HCT116 (cell line): ENCODE results near the gene RBMS1. TPM values are rescaled to one million over a fixed set of nuclear protein-coding genes. Genes with fewer than 3 reads are reported as not detected.

Experiments
- ATAC-seq: fragments of 200-7000 bp; cut with Tn5 transposase; 2 replicates; pipeline ENCODE4 v1.9.1; 2020; ENCODE audit warnings: mild to moderate bottlenecking, moderate library complexity
- BruUV-seq: library from RNA; stranded (reverse); fragments of 400-500 nt; replicated peaks from 2 replicates; lab custom pipeline; 2021; lab: Mats Ljungman, UMichigan
- CTCF ChIA-PET: fragments of 300-600 bp; sonication (Branson Sonifier 250); formaldehyde crosslinking; loops from one replicate; lab custom pipeline; 2021; ENCODE audit warnings: antibody characterized with exemption; lab: Charles Lee
- POLR2A ChIA-PET: fragments of 300-600, 350-600 bp; sonication (Branson Sonifier 250); formaldehyde crosslinking; loops from one replicate; lab custom pipeline; 2021; ENCODE audit warnings: antibody characterized with exemption; lab: Charles Lee
- RAD21 ChIA-PET, 2 experiments: fragments of 300-600 bp; sonication (Branson Sonifier 250); formaldehyde crosslinking; loops; one replicate each; lab custom pipeline; 2023; ENCODE audit warnings: low total read pairs in 2 of 2; ENCODE audit not compliant: uncharacterized antibody in 2 of 2, unreplicated experiment in 2 of 2, low non-redundant PET in 1 of 2; lab: Charles Lee
- DNase-seq: peaks from one replicate; pipeline ENCODE4 v3.0.0-alpha.2; 2010; ENCODE audit warnings: low read depth, low spot score
- H2AFZ ChIP-seq: fragments of 200-600 bp; shearing (Covaris generic), sonication (generic); 2 replicates; pipeline ENCODE4 v1.6.1; 2017; ENCODE audit warnings: low read depth, mixed run types, mixed read lengths, antibody characterized with exemption, low read length; ENCODE audit not compliant: poor library complexity, severe bottlenecking
- H3K27ac ChIP-seq: 2 replicates; pipeline ENCODE4 v1.5.1; 2012; ENCODE audit warnings: low read depth, low read length
- H3K27me3 ChIP-seq: fragments of 200-600 bp; sonication (generic); 2 replicates; pipeline ENCODE4 v1.6.1; 2016; ENCODE audit warnings: mixed run types, low read length, mixed read lengths; ENCODE audit not compliant: insufficient read depth
- H3K36me3 ChIP-seq, 2 experiments: fragments of 200-500 bp in 1 of 2; fragments of 200-600 bp in 1 of 2; sonication (Bioruptor generic) in 1 of 2; sonication (generic) in 1 of 2; 2 replicates each; pipeline versions ENCODE4 v1.5.1 to v1.6.1; 2014 to 2016; ENCODE audit warnings: low read length in 2 of 2, inconsistent platforms in 1 of 2, mixed read lengths in 1 of 2, mixed run types in 1 of 2; ENCODE audit not compliant: insufficient read depth in 2 of 2, control insufficient read depth in 1 of 2
- H3K4me1 ChIP-seq, 2 experiments: fragments of 200-600 bp in 1 of 2; sonication (generic) in 1 of 2; 2 replicates each; pipeline versions ENCODE4 v1.5.1 to v1.6.1; 2012 to 2017; ENCODE audit warnings: low read length in 2 of 2, inconsistent platforms in 1 of 2, mild to moderate bottlenecking in 1 of 2, mixed read lengths in 1 of 2, mixed run types in 1 of 2, moderate library complexity in 1 of 2; ENCODE audit not compliant: insufficient read depth in 2 of 2, control insufficient read depth in 1 of 2
- H3K4me2 ChIP-seq: fragments of 200-600 bp; sonication (generic); 2 replicates; pipeline ENCODE4 v1.6.1; 2017; ENCODE audit warnings: mixed run types, low read length, mixed read lengths
- H3K4me3 ChIP-seq, 2 experiments: fragments of 200-600 bp in 1 of 2; sonication (generic) in 1 of 2; replicated peaks in 1 of 2; 2 replicates each; pipeline ENCODE4 v1.5.1; 2011 to 2016; ENCODE audit warnings: low read length in 2 of 2, control low read depth in 1 of 2, low read depth in 1 of 2, mild to moderate bottlenecking in 1 of 2, mixed read lengths in 1 of 2, mixed run types in 1 of 2
- H3K79me2 ChIP-seq: fragments of 200-600 bp; sonication (generic); 2 replicates; pipeline ENCODE4 v1.6.1; 2017; ENCODE audit warnings: mild to moderate bottlenecking, mixed run types, low read length, moderate library complexity, mixed read lengths; ENCODE audit not compliant: insufficient read depth
- H3K9ac ChIP-seq: fragments of 200-600 bp; sonication (generic); 2 replicates; pipeline ENCODE4 v1.6.1; 2016; ENCODE audit warnings: low read length, mixed read lengths
- H3K9me2 ChIP-seq: fragments of 200-600 bp; sonication (generic), shearing (Covaris generic); 2 replicates; pipeline ENCODE4 v1.6.1; 2017; ENCODE audit warnings: mixed run types, mild to moderate bottlenecking, moderate library complexity; ENCODE audit not compliant: insufficient read depth
- H3K9me3 ChIP-seq, 2 experiments: fragments of 200-500 bp in 1 of 2; fragments of 200-600 bp in 1 of 2; sonication (Bioruptor generic) in 1 of 2; sonication (generic) in 1 of 2; 2 replicates each; pipeline ENCODE4 v1.6.1; 2014 to 2017; ENCODE audit warnings: low read length in 2 of 2, mixed read lengths in 2 of 2, inconsistent platforms in 1 of 2, low read depth in 1 of 2, mild to moderate bottlenecking in 1 of 2, mixed run types in 1 of 2, moderate library complexity in 1 of 2; ENCODE audit not compliant: control insufficient read depth in 1 of 2, insufficient read depth in 1 of 2
- H4K20me1 ChIP-seq: fragments of 200-600 bp; sonication (generic), shearing (Covaris generic); 2 replicates; pipeline ENCODE4 v1.6.1; 2017; ENCODE audit warnings: mixed run types, mild to moderate bottlenecking, moderate library complexity; ENCODE audit not compliant: insufficient read depth
- CBX3 ChIP-seq: IDR thresholded peaks from 2 replicates; pipeline ENCODE4 v1.6.1; 2012; ENCODE audit warnings: low read depth
- CEBPB ChIP-seq: IDR thresholded peaks from 2 replicates; pipeline ENCODE4 v1.6.1; 2012; ENCODE audit warnings: low read depth
- ELF1 ChIP-seq: IDR thresholded peaks from 2 replicates; pipeline ENCODE4 v1.6.1; 2012; ENCODE audit warnings: low read depth, borderline replicate concordance
- EZH2phosphoT487 ChIP-seq: fragments of 200-600 bp; IDR thresholded peaks from 2 replicates; pipeline ENCODE4 v1.6.1; 2018; ENCODE audit warnings: antibody characterized with exemption, borderline replicate concordance
- JUND ChIP-seq: IDR thresholded peaks from 2 replicates; pipeline ENCODE4 v1.6.1; 2012
- POLR2A ChIP-seq: IDR thresholded peaks from 2 replicates; pipeline ENCODE4 v1.7.0; 2011; ENCODE audit warnings: borderline replicate concordance; ENCODE audit not compliant: insufficient read depth, insufficient read length; ENCODE audit errors: extremely low read depth
- TCF7L2 ChIP-seq: IDR thresholded peaks from 2 replicates; pipeline ENCODE4 v1.7.0; 2011; ENCODE audit warnings: borderline replicate concordance, inconsistent platforms; ENCODE audit not compliant: insufficient read depth, insufficient read length; ENCODE audit errors: extremely low read depth
- intact Hi-C: fragments of 100-400 bp; cut with micrococcal nuclease; formaldehyde crosslinking; loops from 2 replicates; pipeline ENCODE4 v1.10.0; 2022
- total RNA-seq: library from RNA; stranded (reverse); gene quantifications from one replicate; pipeline ENCODE4 v1.2.1, GENCODE V29; 2021; ENCODE audit not compliant: unreplicated experiment
- TF ChIP-seq, protein P1 (sequence below): IDR thresholded peaks from 2 replicates; pipeline ENCODE4 v1.6.1; 2011; ENCODE audit warnings: mild to moderate bottlenecking, low read length, moderate library complexity; ENCODE audit not compliant: insufficient replicate concordance; ENCODE audit errors: extremely low read depth
- TF ChIP-seq, protein P2 (sequence below), 3 experiments: fragments of 200-600 bp in 1 of 3; sonication (generic) in 1 of 3; IDR thresholded peaks in 2 of 3; conservative IDR thresholded peaks in 1 of 3; 2 replicates each; pipeline ENCODE4 v1.5.1; 2012 to 2017; ENCODE audit warnings: low read depth in 2 of 3, low read length in 2 of 3, antibody characterized with exemption in 1 of 3, borderline replicate concordance in 1 of 3, control low read depth in 1 of 3, mild to moderate bottlenecking in 1 of 3, mixed read lengths in 1 of 3, mixed run types in 1 of 3, moderate library complexity in 1 of 3; ENCODE audit not compliant: insufficient read depth in 1 of 3

RBMS1 gene
- total RNA-seq, 1 experiment from 2014 or later, result 17.6 TPM

DNA sequence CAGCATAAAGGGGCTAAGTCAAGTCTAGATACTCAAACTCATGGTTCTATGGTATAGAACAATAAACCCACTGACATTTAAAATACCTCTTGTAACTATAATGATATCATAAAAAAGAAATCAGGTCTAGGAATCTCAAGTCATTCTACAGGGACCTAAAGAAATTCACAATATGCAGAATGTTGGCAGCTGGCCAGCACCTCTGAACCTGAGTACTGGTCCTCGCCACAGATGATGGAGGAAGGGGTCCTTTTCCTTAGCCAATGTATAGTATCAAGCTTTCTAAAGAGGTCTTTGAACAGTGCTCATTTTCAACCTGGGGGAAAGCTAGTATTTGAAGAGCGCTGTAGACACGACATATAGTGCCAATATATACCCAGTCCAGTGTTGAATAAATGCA is 185.1 kb downstream of the RBMS1 start:
- CTCF ChIA-PET, result no interaction called here
- POLR2A ChIA-PET, result no interaction called here
- Histone ChIP-seq H3K27me3 (no peaks in the 10 kb centered on the region), H3K9ac (no peak overlapping the region), H4K20me1 (no peaks in the 10 kb centered on the region), H3K36me3 (no peaks in the 10 kb centered on the region), H2AFZ (no peak overlapping the region), H3K79me2 (no peaks in the 10 kb centered on the region), H3K4me2 (no peak overlapping the region), H3K4me3 (no peak overlapping the region), H3K9me2 (no peaks in the 10 kb centered on the region), H3K9me3 (no peaks in the 10 kb centered on the region), H3K4me1 (peaks cover 0 to 4% of the 10 kb centered on the region in 2 experiments; a peak in 1 of 4 replicates), H3K27ac (no peak overlapping the region)
- no TSS peak for BruUV-seq
- no peak for DNase-seq
- TF ChIP-seq TCF7L2 (no peak), CEBPB (no peak), ELF1 (no peak)
- TF ChIP-seq, protein P1, sequence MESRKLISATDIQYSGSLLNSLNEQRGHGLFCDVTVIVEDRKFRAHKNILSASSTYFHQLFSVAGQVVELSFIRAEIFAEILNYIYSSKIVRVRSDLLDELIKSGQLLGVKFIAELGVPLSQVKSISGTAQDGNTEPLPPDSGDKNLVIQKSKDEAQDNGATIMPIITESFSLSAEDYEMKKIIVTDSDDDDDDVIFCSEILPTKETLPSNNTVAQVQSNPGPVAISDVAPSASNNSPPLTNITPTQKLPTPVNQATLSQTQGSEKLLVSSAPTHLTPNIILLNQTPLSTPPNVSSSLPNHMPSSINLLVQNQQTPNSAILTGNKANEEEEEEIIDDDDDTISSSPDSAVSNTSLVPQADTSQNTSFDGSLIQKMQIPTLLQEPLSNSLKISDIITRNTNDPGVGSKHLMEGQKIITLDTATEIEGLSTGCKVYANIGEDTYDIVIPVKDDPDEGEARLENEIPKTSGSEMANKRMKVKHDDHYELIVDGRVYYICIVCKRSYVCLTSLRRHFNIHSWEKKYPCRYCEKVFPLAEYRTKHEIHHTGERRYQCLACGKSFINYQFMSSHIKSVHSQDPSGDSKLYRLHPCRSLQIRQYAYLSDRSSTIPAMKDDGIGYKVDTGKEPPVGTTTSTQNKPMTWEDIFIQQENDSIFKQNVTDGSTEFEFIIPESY, result no peak
- intact Hi-C loops, result no loop called here
- RAD21 ChIA-PET, result no interaction called here
- ATAC-seq, result no peak

DNA sequence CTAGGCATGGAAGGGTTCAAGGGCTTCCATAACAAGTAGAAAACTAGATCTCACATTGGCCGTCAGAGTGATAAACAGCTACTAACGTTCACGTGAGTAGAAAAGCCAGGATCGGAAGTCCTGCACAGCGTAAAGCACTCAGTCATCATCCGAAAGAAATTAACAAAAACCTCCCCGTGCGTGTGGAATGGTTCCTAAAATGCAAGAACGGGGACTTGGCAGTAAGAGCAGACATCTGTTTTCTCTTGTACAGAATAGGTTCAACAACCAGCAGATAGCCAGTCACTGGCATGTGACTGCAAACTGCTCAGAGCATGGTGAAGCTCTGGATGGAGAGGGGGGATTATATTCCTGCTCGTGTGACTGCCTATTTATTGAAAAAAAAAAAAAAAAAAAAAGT is 186.6 kb downstream of the RBMS1 start:
- ChIA-PET CTCF (no interaction called here), POLR2A (no interaction called here), RAD21 (no interaction called here)
- no peaks in the 10 kb centered on the region for H3K36me3 ChIP-seq
- TF ChIP-seq, protein P2, sequence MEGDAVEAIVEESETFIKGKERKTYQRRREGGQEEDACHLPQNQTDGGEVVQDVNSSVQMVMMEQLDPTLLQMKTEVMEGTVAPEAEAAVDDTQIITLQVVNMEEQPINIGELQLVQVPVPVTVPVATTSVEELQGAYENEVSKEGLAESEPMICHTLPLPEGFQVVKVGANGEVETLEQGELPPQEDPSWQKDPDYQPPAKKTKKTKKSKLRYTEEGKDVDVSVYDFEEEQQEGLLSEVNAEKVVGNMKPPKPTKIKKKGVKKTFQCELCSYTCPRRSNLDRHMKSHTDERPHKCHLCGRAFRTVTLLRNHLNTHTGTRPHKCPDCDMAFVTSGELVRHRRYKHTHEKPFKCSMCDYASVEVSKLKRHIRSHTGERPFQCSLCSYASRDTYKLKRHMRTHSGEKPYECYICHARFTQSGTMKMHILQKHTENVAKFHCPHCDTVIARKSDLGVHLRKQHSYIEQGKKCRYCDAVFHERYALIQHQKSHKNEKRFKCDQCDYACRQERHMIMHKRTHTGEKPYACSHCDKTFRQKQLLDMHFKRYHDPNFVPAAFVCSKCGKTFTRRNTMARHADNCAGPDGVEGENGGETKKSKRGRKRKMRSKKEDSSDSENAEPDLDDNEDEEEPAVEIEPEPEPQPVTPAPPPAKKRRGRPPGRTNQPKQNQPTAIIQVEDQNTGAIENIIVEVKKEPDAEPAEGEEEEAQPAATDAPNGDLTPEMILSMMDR (IDR thresholded peaks at IDR 0.05 in 2 of 3, conservative IDR thresholded peaks at IDR 0.05 in 1 of 3; ENCODE audit: borderline replicate concordance in 1 of 3, insufficient read depth in 1 of 3, low read depth in 2 of 3, low read length in 2 of 3), result no peak
- TF ChIP-seq EZH2phosphoT487 (no peak), JUND (no peak), CBX3 (no peak), ELF1 (no peak), POLR2A (no peak)
- TF ChIP-seq, protein P1, result no peak
- no peak overlapping the region for H3K9ac ChIP-seq
- DNase-seq (no peak), ATAC-seq (no peak)
- no peak overlapping the region for H3K27ac ChIP-seq
- BruUV-seq, result no TSS peak
- H3K79me2 ChIP-seq, result no peaks in the 10 kb centered on the region
- peaks cover 0 to 4% of the 10 kb centered on the region in 2 experiments; a peak in 1 of 4 replicates for H3K4me1 ChIP-seq
- H3K4me3 ChIP-seq, result no peak overlapping the region
- intact Hi-C loops, result no loop called here
- no peak overlapping the region for H2AFZ ChIP-seq
- H4K20me1 ChIP-seq, result no peaks in the 10 kb centered on the region
- no peaks in the 10 kb centered on the region for H3K9me3 ChIP-seq
- no peak overlapping the region for H3K4me2 ChIP-seq
- no peaks in the 10 kb centered on the region for H3K9me2 ChIP-seq
- H3K27me3 ChIP-seq, result no peaks in the 10 kb centered on the region
